Measurements from ENCODE around the gene PPARG.

GRCh38 chr3:12345584-12346494, 57.0 kb downstream of the PPARG start:
- no peak for TF ChIP-seq RAD51 (IDR thresholded peaks at IDR 0.05)
- TF ChIP-seq CEBPB (IDR thresholded peaks at IDR 0.05; ENCODE audit: borderline replicate concordance in 1 of 2, low read depth in 2 of 2, low read length in 2 of 2): no peak
- TF ChIP-seq SP1 (IDR thresholded peaks at IDR 0.05; ENCODE audit: low read depth, low read length): no peak
